Fibroblast of peridontal ligament (primary cell): ENCODE measurements around the gene FAM78B.

Source experiments
- DNase-seq: peaks from one replicate; pipeline ENCODE4 v3.0.0-alpha.2; 2010; ENCODE audit errors: extremely low read depth

Gene FAM78B

GRCh38 chr1:166064951-166065350, 101.8 kb downstream of the FAM78B start:
- DNase-seq = no peak

GRCh38 chr1:166064313-166064926, 102.4 kb downstream of the FAM78B start:
- no peak for DNase-seq

- no peak for DNase-seq
Measured at GRCh38 chr1:166063701-166064100, 103.1 kb downstream of the FAM78B start.

- no peak for DNase-seq
Measured at GRCh38 chr1:166062421-166063070, 104.3 kb downstream of the FAM78B start.

- no peak for DNase-seq
Measured at GRCh38 chr1:166057650-166058049, 109.2 kb downstream of the FAM78B start.

- no peak for DNase-seq
Measured at GRCh38 chr1:166053395-166053794, 113.4 kb downstream of the FAM78B start.

GRCh38 chr1:166040202-166040997, 126.4 kb downstream of the FAM78B start:
- DNase-seq = no peak

- no peak for DNase-seq
Measured at GRCh38 chr1:166039436-166040201, 127.2 kb downstream of the FAM78B start.

- DNase-seq = no peak
Measured at GRCh38 chr1:166036092-166036491, 130.7 kb downstream of the FAM78B start.

GRCh38 chr1:166032572-166033371, 134.0 kb downstream of the FAM78B start:
- DNase-seq = no peak

GRCh38 chr1:166031932-166032571, 134.7 kb downstream of the FAM78B start:
- no peak for DNase-seq

- no peak for DNase-seq
Measured at GRCh38 chr1:166029196-166029945, 137.4 kb downstream of the FAM78B start.

- DNase-seq = no peak
Measured at GRCh38 chr1:166026555-166026954, 140.2 kb downstream of the FAM78B start.

- no peak for DNase-seq
Measured at GRCh38 chr1:166026143-166026542, 140.7 kb downstream of the FAM78B start.

- DNase-seq = no peak
Measured at GRCh38 chr1:166020210-166020609, 146.6 kb downstream of the FAM78B start.
